Activated naive CD8-positive, alpha-beta T cell treated with anti-CD3 and anti-CD28 coated beads for 36 hours (primary cell): ENCODE data around the gene WSB2. TPM values are rescaled to one million over a fixed set of nuclear protein-coding genes. Genes with fewer than 3 reads are reported as not detected.

Experiments
- DNase-seq: peaks from one replicate; pipeline ENCODE4 v3.0.0; 2021
- H3K27ac Mint-ChIP-seq: one replicate; pipeline ENCODE4 v1.8.0; 2022; ENCODE audit warnings: mild to moderate bottlenecking, moderate library complexity, mixed read lengths
- H3K27me3 Mint-ChIP-seq: one replicate; pipeline ENCODE4 v1.8.0; 2022; ENCODE audit warnings: mild to moderate bottlenecking, mixed read lengths
- H3K36me3 Mint-ChIP-seq: one replicate; pipeline ENCODE4 v1.8.0; 2021; ENCODE audit warnings: mild to moderate bottlenecking, mixed read lengths
- H3K4me1 Mint-ChIP-seq: one replicate; pipeline ENCODE4 v1.8.0; 2021; ENCODE audit warnings: mixed read lengths
- H3K4me3 Mint-ChIP-seq: one replicate; pipeline ENCODE4 v1.8.0; 2022; ENCODE audit warnings: mild to moderate bottlenecking, moderate library complexity, mixed read lengths
- H3K9me3 Mint-ChIP-seq: one replicate; pipeline ENCODE4 v1.8.0; 2022; ENCODE audit warnings: mixed read lengths
- total RNA-seq, 2 experiments: library from RNA; stranded (reverse); gene quantifications; one replicate each; pipeline ENCODE4 v1.2.3, GENCODE V29; 2021

WSB2 gene
- total RNA-seq, 2 experiments from 2014 or later, result 37.7 to 41.6 TPM

DNA sequence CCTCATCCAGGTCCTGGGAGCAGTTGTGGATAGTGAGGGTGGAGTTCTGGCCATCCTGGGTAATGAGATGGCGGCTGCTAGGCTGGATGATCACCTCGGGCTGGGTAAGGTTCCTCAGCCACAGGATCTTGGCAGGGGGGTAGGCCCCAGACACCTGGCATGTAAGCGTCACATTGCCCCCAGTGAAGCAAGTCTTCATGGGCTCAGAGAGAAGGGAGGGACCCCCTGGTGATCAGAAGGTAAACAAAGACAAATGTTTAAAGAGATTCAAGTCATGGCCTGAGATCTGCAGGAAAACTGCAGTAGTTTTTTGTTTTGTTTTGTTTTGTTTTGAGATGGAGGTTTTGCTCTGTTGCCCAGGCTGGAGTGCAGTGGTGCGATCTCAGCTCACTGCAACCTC, 12.8 kb upstream of the WSB2 start:
- Mint-ChIP-seq H3K27ac (no peak overlapping the region), H3K9me3 (no peaks in the 10 kb centered on the region), H3K4me3 (no peak overlapping the region), H3K27me3 (no peaks in the 10 kb centered on the region), H3K4me1 (no peaks in the 10 kb centered on the region), H3K36me3 (no peaks in the 10 kb centered on the region)
- DNase-seq, result no peak

DNA sequence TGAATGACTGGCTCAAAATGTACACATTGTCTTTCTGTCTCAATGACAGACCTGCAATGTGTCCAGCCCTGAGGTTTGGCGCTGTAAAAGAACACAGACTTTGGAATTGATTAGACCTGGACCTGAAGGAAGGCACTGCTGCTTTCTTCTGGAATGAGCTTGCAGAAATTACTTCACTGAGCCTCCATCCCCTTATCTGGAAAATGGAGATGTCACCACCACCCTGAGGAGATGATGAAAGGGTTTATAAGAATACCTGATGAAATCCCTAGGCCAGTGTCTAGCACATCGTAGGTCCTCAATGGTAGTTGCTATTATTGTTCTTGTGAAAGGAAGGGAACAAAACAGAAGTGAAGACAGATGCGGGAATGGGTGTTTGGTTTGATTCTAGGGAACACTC, 9.7 kb upstream of the WSB2 start:
- H3K4me1 Mint-ChIP-seq, result peaks cover 3% of the 10 kb centered on the region
- H3K27me3 Mint-ChIP-seq, result peaks cover 8% of the 10 kb centered on the region
- H3K36me3 Mint-ChIP-seq, result no peaks in the 10 kb centered on the region
- DNase-seq, result no peak
- H3K27ac Mint-ChIP-seq, result no peak overlapping the region
- no peaks in the 10 kb centered on the region for H3K9me3 Mint-ChIP-seq
- H3K4me3 Mint-ChIP-seq, result no peak overlapping the region

GRCh38 chr12:118068445-118068844, 7.5 kb upstream of the WSB2 start:
- H3K27me3 Mint-ChIP-seq, result peaks cover 8% of the 10 kb centered on the region
- DNase-seq, result no peak
- H3K9me3 Mint-ChIP-seq, result no peaks in the 10 kb centered on the region
- H3K27ac Mint-ChIP-seq, result no peak overlapping the region
- peaks cover 6% of the 10 kb centered on the region for H3K36me3 Mint-ChIP-seq
- H3K4me1 Mint-ChIP-seq, result peaks cover 24% of the 10 kb centered on the region
- no peak overlapping the region for H3K4me3 Mint-ChIP-seq

DNA sequence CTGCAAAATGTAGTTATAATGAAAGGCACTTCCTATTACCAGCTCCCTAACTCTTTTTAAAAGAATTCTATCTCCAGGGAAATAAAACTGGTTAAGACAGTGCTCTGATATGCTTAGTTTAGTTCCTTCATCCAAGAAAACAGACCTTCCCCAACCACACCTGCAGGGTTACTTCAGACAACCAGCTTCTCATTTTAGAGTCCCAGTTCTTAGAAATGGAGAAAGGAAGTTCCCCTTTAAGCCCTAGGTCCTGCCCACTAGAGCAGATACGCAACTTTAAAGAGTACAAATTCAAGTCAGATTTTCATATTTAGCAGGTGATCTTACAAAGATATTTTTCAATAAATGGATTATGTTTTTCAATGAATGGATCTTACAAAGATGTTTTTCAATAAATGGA, 4.4 kb upstream of the WSB2 start:
- DNase-seq, result no peak
- Mint-ChIP-seq H3K4me1 (peaks cover 30% of the 10 kb centered on the region), H3K36me3 (peaks cover 6% of the 10 kb centered on the region), H3K4me3 (peak overlapping the region; percentile 14), H3K27ac (peak overlapping the region; percentile 57), H3K9me3 (no peaks in the 10 kb centered on the region), H3K27me3 (peaks cover 8% of the 10 kb centered on the region)

GRCh38 chr12:118064608-118065007, 3.6 kb upstream of the WSB2 start:
- peaks cover 8% of the 10 kb centered on the region for H3K27me3 Mint-ChIP-seq
- H3K27ac Mint-ChIP-seq, result peak overlapping the region; percentile 67
- H3K9me3 Mint-ChIP-seq, result no peaks in the 10 kb centered on the region
- H3K4me3 Mint-ChIP-seq, result peak overlapping the region; percentile 46
- peaks cover 6% of the 10 kb centered on the region for H3K36me3 Mint-ChIP-seq
- peaks cover 37% of the 10 kb centered on the region for H3K4me1 Mint-ChIP-seq
- DNase-seq, result no peak

- peaks cover 8% of the 10 kb centered on the region for H3K36me3 Mint-ChIP-seq
- H3K4me1 Mint-ChIP-seq, result peaks cover 45% of the 10 kb centered on the region
- peak overlapping the region; percentile 92 for H3K4me3 Mint-ChIP-seq
- H3K27ac Mint-ChIP-seq, result peak overlapping the region; percentile 67
- H3K27me3 Mint-ChIP-seq, result peaks cover 8% of the 10 kb centered on the region
- DNase-seq, result no peak
- no peaks in the 10 kb centered on the region for H3K9me3 Mint-ChIP-seq
Observed at GRCh38 chr12:118063576-118064391, 2.8 kb upstream of the WSB2 start.

DNA sequence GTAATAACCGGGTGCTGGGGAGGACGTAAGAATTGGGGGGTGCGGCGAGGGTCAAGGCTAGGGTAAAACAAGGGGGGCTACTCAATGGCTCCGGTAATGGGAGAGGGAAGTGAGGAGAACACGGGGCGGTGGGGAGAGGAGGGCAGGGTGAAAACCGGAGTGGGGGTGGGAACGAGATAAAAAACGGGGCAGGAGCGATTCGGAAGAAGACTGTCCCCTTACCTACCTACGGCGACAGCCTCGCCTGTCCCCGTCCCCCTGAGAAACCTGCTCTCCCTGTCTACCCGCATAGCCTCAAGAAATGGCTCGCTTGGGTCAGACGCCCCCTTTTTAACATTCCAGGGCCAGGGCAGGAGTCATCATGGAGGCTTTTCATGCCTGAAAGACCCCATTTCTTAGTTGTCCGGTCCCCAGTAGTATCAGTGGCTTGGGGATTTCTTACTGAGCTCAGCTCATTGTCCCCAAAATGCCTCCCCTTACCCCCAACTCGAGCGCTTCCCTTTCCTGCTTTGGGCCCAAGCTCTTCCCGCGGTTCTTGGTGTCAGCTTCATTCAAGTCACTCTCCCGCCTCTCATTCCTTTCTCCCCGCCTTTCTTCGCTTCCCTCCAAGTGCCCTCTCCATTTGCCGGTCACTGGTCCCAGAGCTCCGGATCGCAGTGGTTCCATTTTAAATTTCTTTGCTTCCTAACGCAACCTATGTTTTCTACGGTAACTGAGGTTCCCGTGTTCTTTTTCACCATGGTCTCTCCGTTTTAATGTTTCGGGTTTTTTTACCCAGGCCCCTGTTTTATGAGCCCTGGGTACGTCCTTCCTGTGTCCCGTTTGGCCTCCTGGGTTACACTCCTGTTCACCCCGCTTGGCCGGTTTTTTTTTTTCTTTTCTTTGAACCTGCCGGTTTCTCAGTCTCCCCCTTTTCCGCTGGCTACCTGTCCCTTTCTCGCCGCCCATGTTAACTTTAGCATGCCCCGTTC, 1.2 kb upstream of the WSB2 start:
- Mint-ChIP-seq H3K4me1 (peaks cover 50% of the 10 kb centered on the region), H3K9me3 (no peaks in the 10 kb centered on the region), H3K36me3 (peaks cover 8% of the 10 kb centered on the region), H3K27me3 (peaks cover 6% of the 10 kb centered on the region), H3K4me3 (peak overlapping the region; percentile 92), H3K27ac (peak overlapping the region; percentile 93)
- DNase-seq, result no peak

GRCh38 chr12:118060301-118061010, 523 bp downstream of the WSB2 start:
- peaks cover 50% of the 10 kb centered on the region for H3K4me1 Mint-ChIP-seq
- H3K27ac Mint-ChIP-seq, result peak overlapping the region; percentile 88
- peak; percentile 42 for DNase-seq
- H3K9me3 Mint-ChIP-seq, result no peaks in the 10 kb centered on the region
- H3K36me3 Mint-ChIP-seq, result peaks cover 13% of the 10 kb centered on the region
- H3K4me3 Mint-ChIP-seq, result peak overlapping the region; percentile 83
- no peaks in the 10 kb centered on the region for H3K27me3 Mint-ChIP-seq

DNA sequence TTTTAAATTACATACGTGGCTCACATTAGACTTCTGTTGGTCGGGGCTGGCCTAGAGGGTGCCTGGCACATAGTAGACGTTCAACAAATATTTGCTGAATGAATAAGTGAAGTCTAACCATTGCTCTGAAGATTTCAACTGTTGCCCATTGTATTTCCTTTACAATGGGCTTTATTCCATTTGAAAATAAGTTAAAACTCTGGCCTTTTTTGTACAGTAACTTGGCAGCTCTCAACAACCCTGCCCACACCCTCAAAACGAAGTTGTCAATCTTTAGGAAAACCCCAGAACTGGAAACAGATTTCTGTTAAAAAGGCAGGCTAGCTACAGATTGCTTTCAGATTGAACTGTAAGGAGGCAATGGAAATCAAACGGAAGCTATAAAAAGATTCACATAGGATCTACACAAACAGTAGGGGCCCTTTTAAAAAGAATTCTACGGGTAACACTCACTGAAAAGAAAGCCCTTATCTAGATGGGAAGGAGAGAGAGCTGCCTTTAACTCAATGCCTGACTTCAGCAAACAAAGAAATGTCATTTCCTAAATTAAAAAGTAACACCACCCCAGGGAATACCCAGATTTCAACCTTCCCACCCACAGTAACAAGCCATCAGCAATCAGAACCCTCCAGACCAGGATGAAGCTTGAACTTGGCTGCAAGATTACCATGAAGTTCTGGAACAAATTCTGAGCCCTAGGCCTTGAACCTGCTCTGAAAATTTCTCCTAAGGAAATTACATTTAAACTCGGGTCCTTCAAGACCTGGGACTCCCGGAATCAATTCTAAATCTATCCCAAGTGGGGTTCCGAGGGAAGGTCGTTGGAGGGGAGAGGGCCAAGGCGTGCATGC, 1.4 kb downstream of the WSB2 start:
- H3K4me3 Mint-ChIP-seq, result peak overlapping the region; percentile 83
- DNase-seq, result no peak
- H3K27me3 Mint-ChIP-seq, result no peaks in the 10 kb centered on the region
- peaks cover 13% of the 10 kb centered on the region for H3K36me3 Mint-ChIP-seq
- peak overlapping the region; percentile 88 for H3K27ac Mint-ChIP-seq
- peaks cover 45% of the 10 kb centered on the region for H3K4me1 Mint-ChIP-seq
- no peaks in the 10 kb centered on the region for H3K9me3 Mint-ChIP-seq

DNA sequence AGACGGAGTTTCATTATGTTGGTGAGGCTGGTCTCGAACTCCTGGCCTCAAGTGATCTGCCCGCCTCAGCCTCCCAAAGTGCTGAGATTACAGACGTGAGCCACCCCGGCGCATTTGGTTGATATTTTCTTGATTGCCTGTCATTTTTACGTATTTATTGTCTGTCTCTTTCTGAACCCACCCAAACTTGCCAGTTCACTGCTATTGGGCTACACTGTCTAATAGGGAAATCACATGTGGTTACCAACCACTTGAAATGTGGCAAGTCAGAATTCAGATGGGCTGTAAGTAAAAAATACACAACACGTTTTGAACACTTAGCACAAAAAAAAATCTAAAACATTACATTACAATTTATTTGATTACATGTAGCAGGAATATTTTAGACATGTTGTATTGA, 2.1 kb downstream of the WSB2 start:
- no peak for DNase-seq
- Mint-ChIP-seq H3K27ac (peak overlapping the region; percentile 88), H3K4me1 (peaks cover 38% of the 10 kb centered on the region), H3K36me3 (peaks cover 11% of the 10 kb centered on the region), H3K27me3 (no peaks in the 10 kb centered on the region), H3K4me3 (no peak overlapping the region), H3K9me3 (no peaks in the 10 kb centered on the region)

- H3K27me3 Mint-ChIP-seq, result no peaks in the 10 kb centered on the region
- peaks cover 7% of the 10 kb centered on the region for H3K36me3 Mint-ChIP-seq
- H3K27ac Mint-ChIP-seq, result no peak overlapping the region
- H3K4me1 Mint-ChIP-seq, result peaks cover 36% of the 10 kb centered on the region
- no peak for DNase-seq
- H3K4me3 Mint-ChIP-seq, result no peak overlapping the region
- H3K9me3 Mint-ChIP-seq, result no peaks in the 10 kb centered on the region
Observed at GRCh38 chr12:118058227-118058626, 2.8 kb downstream of the WSB2 start.

DNA sequence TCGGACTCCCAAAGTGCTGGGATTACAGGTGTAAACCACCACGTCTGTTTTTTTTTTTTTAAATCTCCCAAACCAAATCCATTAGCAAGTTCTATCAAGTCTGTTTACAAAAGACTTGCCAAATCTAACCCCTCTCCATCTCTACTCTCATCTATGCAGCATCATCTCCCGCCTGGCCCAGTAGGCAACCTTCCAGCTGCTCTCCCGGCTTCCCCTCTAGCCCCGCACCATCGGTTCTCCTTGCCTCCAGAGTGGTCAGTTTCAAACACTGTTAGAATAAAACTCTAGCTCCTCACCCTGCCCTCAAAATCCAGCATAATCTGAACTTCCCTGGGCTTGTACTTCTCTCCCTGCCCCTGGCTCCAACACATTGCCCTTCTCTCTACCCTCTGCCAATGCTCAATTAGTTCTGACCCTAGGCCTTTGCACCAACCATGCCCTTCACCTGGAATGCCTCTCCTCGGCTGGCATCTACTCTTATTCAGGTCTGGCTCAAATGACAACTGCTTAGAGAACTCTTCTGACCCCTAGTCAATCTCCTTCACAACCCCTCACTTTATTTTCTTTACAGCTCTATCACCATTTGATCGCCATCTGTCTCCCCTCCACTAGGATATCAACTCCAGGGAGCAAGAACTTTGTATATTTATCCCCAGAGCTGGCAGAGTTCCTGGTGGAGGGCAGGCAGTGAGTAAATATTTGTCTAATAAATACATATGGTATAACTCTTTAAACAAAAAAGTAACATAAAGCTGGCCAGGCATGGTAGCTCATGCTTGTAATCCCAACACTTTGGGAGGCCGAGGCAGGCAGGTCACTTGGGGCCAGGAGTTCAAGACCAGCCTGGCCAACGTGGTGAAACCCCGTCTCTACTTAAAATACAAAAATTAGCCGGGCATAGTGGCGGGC, 4.9 kb downstream of the WSB2 start:
- H3K27me3 Mint-ChIP-seq, result no peaks in the 10 kb centered on the region
- H3K27ac Mint-ChIP-seq, result no peak overlapping the region
- H3K9me3 Mint-ChIP-seq, result no peaks in the 10 kb centered on the region
- H3K36me3 Mint-ChIP-seq, result peaks cover 17% of the 10 kb centered on the region
- DNase-seq, result no peak
- peaks cover 48% of the 10 kb centered on the region for H3K4me1 Mint-ChIP-seq
- H3K4me3 Mint-ChIP-seq, result no peak overlapping the region

GRCh38 chr12:118055144-118055557, 5.8 kb downstream of the WSB2 start:
- H3K4me3 Mint-ChIP-seq, result no peak overlapping the region
- no peak overlapping the region for H3K27ac Mint-ChIP-seq
- peaks cover 48% of the 10 kb centered on the region for H3K4me1 Mint-ChIP-seq

More at GRCh38 chr12:118055144-118055557, 5.8 kb downstream of the WSB2 start:
- H3K9me3 Mint-ChIP-seq, result no peaks in the 10 kb centered on the region
- peak; percentile 76 for DNase-seq
- H3K27me3 Mint-ChIP-seq, result no peaks in the 10 kb centered on the region
- peaks cover 24% of the 10 kb centered on the region for H3K36me3 Mint-ChIP-seq
